Mesendoderm (in vitro differentiated cells): Measurements from ENCODE around the gene TNFAIP8L1.

Experiments used
- DNase-seq: peaks from one replicate; pipeline ENCODE4 v3.0.0; 2013
- H2AK5ac ChIP-seq: 2 replicates; pipeline ENCODE4 v1.6.1; 2013; ENCODE audit warnings: low read length, inconsistent platforms
- H2BK120ac ChIP-seq: 2 replicates; pipeline ENCODE4 v1.6.1; 2013; ENCODE audit warnings: low read depth, mild to moderate bottlenecking, low read length, moderate library complexity, mixed read lengths
- H2BK15ac ChIP-seq: replicated peaks from 2 replicates; pipeline ENCODE4 v1.6.1; 2013; ENCODE audit warnings: low read depth, mild to moderate bottlenecking, moderate library complexity
- H2BK5ac ChIP-seq: 2 replicates; pipeline ENCODE4 v1.6.1; 2013; ENCODE audit warnings: low read length, inconsistent platforms
- H3K18ac ChIP-seq: 2 replicates; pipeline ENCODE4 v1.6.1; 2013; ENCODE audit warnings: mild to moderate bottlenecking, low read length, mixed read lengths
- H3K23ac ChIP-seq: one replicate; pipeline ENCODE4 v1.6.1; 2013; ENCODE audit warnings: low read length
- H3K27ac ChIP-seq: 2 replicates; pipeline ENCODE4 v1.5.1; 2013; ENCODE audit warnings: low read depth, mild to moderate bottlenecking, inconsistent platforms, low read length, moderate library complexity
- H3K27me3 ChIP-seq: 2 replicates; pipeline ENCODE4 v1.6.1; 2013; ENCODE audit warnings: low read length, control low read depth, mild to moderate bottlenecking, inconsistent platforms; ENCODE audit not compliant: insufficient read depth, poor library complexity
- H3K36me3 ChIP-seq: 2 replicates; pipeline ENCODE4 v1.6.1; 2013; ENCODE audit warnings: low read length, inconsistent platforms; ENCODE audit not compliant: control insufficient read depth, insufficient read depth
- H3K4ac ChIP-seq: one replicate; pipeline ENCODE4 v1.6.1; 2013; ENCODE audit warnings: low read depth, mild to moderate bottlenecking, low read length, moderate library complexity
- H3K4me1 ChIP-seq: 2 replicates; pipeline ENCODE4 v1.6.1; 2013; ENCODE audit warnings: low read depth, low read length, inconsistent platforms; ENCODE audit not compliant: control insufficient read depth
- H3K4me2 ChIP-seq: 2 replicates; pipeline ENCODE4 v1.6.1; 2013; ENCODE audit warnings: low read length
- H3K4me3 ChIP-seq: 2 replicates; pipeline ENCODE4 v1.5.1; 2013; ENCODE audit warnings: mild to moderate bottlenecking, low read length
- H3K56ac ChIP-seq: one replicate; pipeline ENCODE4 v1.6.1; 2013; ENCODE audit warnings: low read length
- H3K79me1 ChIP-seq: 2 replicates; pipeline ENCODE4 v1.6.1; 2013; ENCODE audit warnings: low read length, inconsistent platforms
- H3K79me2 ChIP-seq: 2 replicates; pipeline ENCODE4 v1.6.1; 2013; ENCODE audit warnings: mild to moderate bottlenecking, low read length; ENCODE audit not compliant: control insufficient read depth, insufficient read depth
- H3K9ac ChIP-seq: 2 replicates; pipeline ENCODE4 v1.6.1; 2013; ENCODE audit warnings: low read length, inconsistent platforms
- H4K5ac ChIP-seq: one replicate; pipeline ENCODE4 v1.6.1; 2013; ENCODE audit warnings: low read length
- H4K8ac ChIP-seq: one replicate; pipeline ENCODE4 v1.6.1; 2013; ENCODE audit warnings: low read depth, mild to moderate bottlenecking, control low read depth, low read length, moderate library complexity
- WGBS: extraction: QIAGEN DNeasy Blood & Tissue Kit; methylation state at CpG from one replicate; pipeline ENCODE4 v1.1.7; 2013; ENCODE audit warnings: low lambda C conversion rate, missing lambda C conversion rate; ENCODE audit not compliant: insufficient coverage; ENCODE audit errors: extremely low coverage; 5-methylcytosine and 5-hydroxymethylcytosine counted together

The TNFAIP8L1 gene

GRCh38 chr19:4652075-4652474 is 12.8 kb downstream of the TNFAIP8L1 start:
- Histone ChIP-seq H3K27ac (no peak overlapping the region), H2AK5ac (no peak overlapping the region), H4K8ac (no peak overlapping the region), H3K79me1 (no peaks in the 10 kb centered on the region), H3K4me3 (no peak overlapping the region), H3K36me3 (peaks cover 4% of the 10 kb centered on the region), H3K4me1 (no peaks in the 10 kb centered on the region), H3K9ac (no peak overlapping the region), H2BK15ac (no peak overlapping the region), H3K18ac (no peak overlapping the region), H3K56ac (no peak overlapping the region), H2BK5ac (no peak overlapping the region), H3K23ac (no peak overlapping the region), H3K4me2 (no peak overlapping the region), H4K5ac (no peak overlapping the region), H3K79me2 (no peaks in the 10 kb centered on the region), H3K27me3 (no peaks in the 10 kb centered on the region), H3K4ac (no peak overlapping the region), H2BK120ac (no peak overlapping the region)
- DNase-seq = no peak
- no CpG with 5 or more reads among the region's 44 CpGs for WGBS

DNA sequence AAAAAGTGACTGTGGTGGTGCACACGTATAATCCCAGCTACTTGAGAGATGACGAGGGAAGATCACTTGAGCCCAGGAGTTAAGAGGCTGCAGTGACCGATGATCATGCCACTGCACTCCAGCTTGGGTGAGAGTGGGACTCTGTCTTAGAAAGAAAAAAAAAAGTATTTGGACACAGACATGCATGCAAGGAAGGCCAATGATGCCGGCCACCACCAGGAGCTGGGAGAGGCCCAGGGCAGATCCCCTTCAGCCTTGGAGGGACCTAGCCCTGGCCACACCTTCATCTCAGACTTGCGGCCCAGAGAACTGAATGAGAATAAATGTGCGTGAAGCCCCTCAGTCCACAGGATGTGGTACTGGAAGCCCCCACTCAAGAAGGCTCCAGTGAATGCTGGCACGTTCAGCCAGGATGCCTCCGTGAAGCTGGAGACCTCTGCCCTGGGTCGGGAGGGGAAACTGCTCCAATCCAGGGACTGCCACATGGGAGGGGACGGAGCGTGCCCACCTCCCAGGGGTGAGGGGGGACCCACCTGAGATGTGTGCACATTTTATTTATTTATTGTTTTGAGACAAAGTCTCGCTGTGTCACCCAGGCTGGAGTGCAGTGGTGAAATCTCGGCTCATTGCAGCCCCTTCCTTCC is 14.6 kb downstream of the TNFAIP8L1 start:
- H3K18ac ChIP-seq = no peak overlapping the region
- H3K36me3 ChIP-seq = peaks cover 9% of the 10 kb centered on the region
- no peaks in the 10 kb centered on the region for H3K27me3 ChIP-seq
- no peak overlapping the region for H3K27ac ChIP-seq
- no CpG with 5 or more reads among the region's 13 CpGs for WGBS
- H3K4me3 ChIP-seq = no peak overlapping the region
- H2BK120ac ChIP-seq = no peak overlapping the region
- no peak overlapping the region for H3K4ac ChIP-seq
- H3K23ac ChIP-seq = no peak overlapping the region
- no peak for DNase-seq
- H2BK15ac ChIP-seq = no peak overlapping the region
- H3K56ac ChIP-seq = no peak overlapping the region
- H3K9ac ChIP-seq = no peak overlapping the region
- H3K79me2 ChIP-seq = no peaks in the 10 kb centered on the region
- H2BK5ac ChIP-seq = no peak overlapping the region
- no peak overlapping the region for H2AK5ac ChIP-seq
- H3K4me2 ChIP-seq = no peak overlapping the region
- H3K79me1 ChIP-seq = no peaks in the 10 kb centered on the region
- H3K4me1 ChIP-seq = no peaks in the 10 kb centered on the region
- H4K5ac ChIP-seq = no peak overlapping the region
- H4K8ac ChIP-seq = no peak overlapping the region

- no peak overlapping the region for H3K4me2 ChIP-seq
- H3K79me2 ChIP-seq = no peaks in the 10 kb centered on the region
- H3K27ac ChIP-seq = no peak overlapping the region
- no peak overlapping the region for H3K18ac ChIP-seq
- peaks cover 11% of the 10 kb centered on the region for H3K36me3 ChIP-seq
- no peaks in the 10 kb centered on the region for H3K79me1 ChIP-seq
- no peak overlapping the region for H3K4me3 ChIP-seq
- H3K27me3 ChIP-seq = no peaks in the 10 kb centered on the region
- H3K4ac ChIP-seq = no peak overlapping the region
- no peaks in the 10 kb centered on the region for H3K4me1 ChIP-seq
- no peak for DNase-seq
- no peak overlapping the region for H2BK15ac ChIP-seq
- no CpG with 5 or more reads among the region's 27 CpGs for WGBS
- H3K9ac ChIP-seq = no peak overlapping the region
- H2BK120ac ChIP-seq = no peak overlapping the region
- no peak overlapping the region for H2BK5ac ChIP-seq
- H4K5ac ChIP-seq = no peak overlapping the region
- no peak overlapping the region for H3K23ac ChIP-seq
- no peak overlapping the region for H2AK5ac ChIP-seq
- no peak overlapping the region for H3K56ac ChIP-seq
- no peak overlapping the region for H4K8ac ChIP-seq
These were observed 15.4 kb downstream of the TNFAIP8L1 start for GRCh38 chr19:4654437-4655361.

- no CpG with 5 or more reads among the region's 8 CpGs for WGBS
- Histone ChIP-seq H3K36me3 (peaks cover 11% of the 10 kb centered on the region), H4K5ac (no peak overlapping the region)
These were observed 16.8 kb downstream of the TNFAIP8L1 start for GRCh38 chr19:4656102-4656501.

GRCh38 chr19:4657262-4657661 is 17.9 kb downstream of the TNFAIP8L1 start:
- H3K23ac ChIP-seq = no peak overlapping the region
- H3K27me3 ChIP-seq = no peaks in the 10 kb centered on the region
- H3K4ac ChIP-seq = no peak overlapping the region
- WGBS = no CpG with 5 or more reads among the region's 14 CpGs
- H3K18ac ChIP-seq = no peak overlapping the region
- no peak overlapping the region for H3K27ac ChIP-seq
- no peaks in the 10 kb centered on the region for H3K79me1 ChIP-seq
- H3K4me2 ChIP-seq = no peak overlapping the region
- DNase-seq = no peak
- H4K8ac ChIP-seq = no peak overlapping the region
- no peaks in the 10 kb centered on the region for H3K4me1 ChIP-seq
- H3K56ac ChIP-seq = no peak overlapping the region
- no peak overlapping the region for H2AK5ac ChIP-seq
- H3K4me3 ChIP-seq = no peak overlapping the region
- H3K36me3 ChIP-seq = peaks cover 11% of the 10 kb centered on the region
- no peak overlapping the region for H4K5ac ChIP-seq
- no peak overlapping the region for H2BK5ac ChIP-seq
- H2BK15ac ChIP-seq = no peak overlapping the region
- no peaks in the 10 kb centered on the region for H3K79me2 ChIP-seq
- no peak overlapping the region for H3K9ac ChIP-seq
- H2BK120ac ChIP-seq = no peak overlapping the region

More at GRCh38 chr19:4656102-4656501, 16.8 kb downstream of the TNFAIP8L1 start:
- Histone ChIP-seq H2BK15ac (no peak overlapping the region), H3K27ac (no peak overlapping the region), H3K79me1 (no peaks in the 10 kb centered on the region), H2BK120ac (no peak overlapping the region), H3K4me3 (no peak overlapping the region), H2BK5ac (no peak overlapping the region), H3K4me1 (no peaks in the 10 kb centered on the region), H3K56ac (no peak overlapping the region), H3K4me2 (no peak overlapping the region), H4K8ac (no peak overlapping the region), H3K23ac (no peak overlapping the region), H3K18ac (no peak overlapping the region), H3K9ac (no peak overlapping the region), H3K27me3 (no peaks in the 10 kb centered on the region), H3K79me2 (no peaks in the 10 kb centered on the region), H2AK5ac (no peak overlapping the region), H3K4ac (no peak overlapping the region)
- no peak for DNase-seq
